ENCODE measurements around the gene SH3PXD2B.
"Not testable (repeated sequence)": the region's sequence is repeated elsewhere in the genome, so short reads cannot be mapped to it uniquely, and the experiment has no call there.

Gene SH3PXD2B

GRCh38 chr5:172485511-172486202 is 31.3 kb upstream of the SH3PXD2B start:
- no peak for DNase-seq (ENCODE audit: low read depth, low spot score)

DNA sequence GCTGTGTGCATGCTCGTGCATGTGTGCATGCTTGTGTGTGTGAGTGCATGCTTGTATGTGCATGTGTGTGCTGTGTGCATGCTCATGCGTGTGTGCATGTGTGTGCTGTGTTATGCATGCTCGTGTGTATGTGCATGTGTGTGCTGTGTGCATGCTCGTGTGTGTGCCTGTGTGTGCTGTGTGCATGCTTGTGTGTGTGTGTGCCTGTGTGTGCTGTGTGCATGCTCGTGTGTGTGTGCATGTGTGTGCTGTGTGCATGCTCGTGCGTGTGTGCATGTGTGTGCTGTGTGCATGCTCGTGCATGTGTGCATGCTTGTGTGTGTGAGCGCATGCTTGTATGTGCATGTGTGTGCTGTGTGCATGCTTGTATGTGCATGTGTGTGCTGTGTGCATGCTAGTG is 30.3 kb upstream of the SH3PXD2B start:
- no peak for DNase-seq (ENCODE audit: low read depth, low spot score)

DNA sequence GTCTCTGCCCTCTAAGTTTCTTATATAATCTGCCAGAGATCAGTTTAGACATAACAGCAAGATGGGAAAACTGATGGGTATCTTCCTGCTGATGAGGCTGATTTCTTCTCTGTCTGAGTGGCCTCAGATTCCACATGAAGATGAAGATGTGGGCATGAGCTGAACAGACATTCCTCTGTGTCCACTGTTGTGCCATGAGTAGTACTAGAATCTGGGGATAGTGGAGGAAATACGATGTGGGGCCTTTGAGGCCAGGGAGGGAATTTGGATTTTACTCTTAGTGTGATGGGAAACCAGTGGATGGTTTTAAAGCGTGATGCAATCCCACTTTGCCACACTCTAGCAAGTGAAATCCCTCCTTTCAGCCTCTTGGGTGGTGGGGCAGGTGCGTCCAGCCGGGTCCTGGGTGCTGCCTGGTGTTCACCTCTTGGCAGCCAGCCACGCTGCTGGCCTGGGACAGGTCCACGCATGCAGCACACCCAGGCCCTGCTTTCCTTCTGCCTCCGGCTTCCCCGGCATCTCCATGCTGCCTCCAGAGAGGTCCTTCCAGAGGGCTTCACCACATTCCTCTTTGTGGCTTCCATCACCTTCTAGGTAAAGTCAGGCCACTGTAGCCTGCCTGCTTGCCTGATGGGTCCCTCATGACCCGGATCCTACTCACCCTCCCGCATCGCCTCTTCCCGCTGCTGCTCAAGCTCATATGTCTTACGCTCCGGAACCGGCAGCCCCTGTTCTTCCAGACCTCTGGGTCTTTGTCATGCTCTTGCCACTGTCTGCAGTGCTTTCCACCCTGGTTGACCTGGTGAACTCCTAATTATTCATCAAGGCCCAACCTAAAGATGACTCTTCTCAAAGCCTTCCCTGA is 28.1 kb upstream of the SH3PXD2B start:
- no peak for DNase-seq (ENCODE audit: low read depth, low spot score)

GRCh38 chr5:172481011-172481800 is 26.9 kb upstream of the SH3PXD2B start:
- no peak for DNase-seq (ENCODE audit: low read depth, low spot score)

GRCh38 chr5:172479784-172480115 is 25.4 kb upstream of the SH3PXD2B start:
- DNase-seq (ENCODE audit: low read depth, low spot score) = no peak

DNA sequence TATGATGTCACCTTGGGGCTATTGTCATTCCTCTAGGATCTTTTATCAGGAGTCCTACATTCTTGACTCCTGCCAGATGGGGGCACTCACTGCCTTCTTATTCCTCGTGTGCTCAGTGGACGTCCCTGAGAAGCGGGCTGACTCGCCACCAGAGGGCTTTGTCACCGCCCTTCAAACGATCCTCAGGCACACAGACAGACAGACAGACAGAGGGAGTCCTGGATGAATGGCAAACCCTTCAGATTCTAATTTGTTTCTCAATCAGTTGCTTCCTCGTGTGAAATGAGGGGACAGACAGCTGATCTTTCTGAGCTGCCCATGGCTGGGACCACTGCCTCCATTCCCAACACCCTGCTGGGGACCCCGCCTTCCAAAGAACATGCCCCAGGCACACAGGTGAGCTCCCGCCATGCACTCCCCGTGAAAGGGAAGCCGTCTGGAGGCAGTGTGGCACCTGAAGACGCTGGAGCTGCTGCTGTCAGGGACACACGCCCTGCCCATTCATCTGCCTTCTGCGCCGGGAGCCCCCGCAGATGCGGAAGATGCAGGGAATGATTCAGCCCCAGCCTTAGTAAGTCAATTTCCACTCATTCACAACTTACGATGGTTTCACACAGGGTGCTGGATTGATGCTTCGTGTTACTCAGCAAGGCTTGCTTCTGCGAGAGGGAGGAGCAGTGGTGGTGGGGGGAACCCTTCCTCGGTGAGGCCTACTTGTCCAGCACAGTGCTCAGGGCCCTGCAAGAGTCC is 24.9 kb upstream of the SH3PXD2B start:
- peak; percentile 94 for DNase-seq (ENCODE audit: low read depth, low spot score)

DNA sequence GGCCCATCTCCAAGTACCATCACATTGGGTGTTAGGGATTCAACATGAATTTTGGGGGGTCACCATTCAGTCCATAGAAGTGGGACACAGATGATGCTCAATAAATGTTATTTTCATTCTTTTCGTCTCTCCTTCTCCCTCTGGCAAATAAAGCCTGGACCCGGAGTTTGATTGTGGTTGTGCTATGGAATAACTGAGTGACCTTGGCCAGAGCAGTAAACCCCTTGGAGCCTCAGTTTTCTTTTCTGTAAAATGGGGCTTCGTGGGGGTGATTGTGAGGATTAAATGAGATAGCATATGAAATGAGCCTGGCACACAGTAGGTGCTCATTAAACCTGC is 24.3 kb upstream of the SH3PXD2B start:
- not testable (repeated sequence) for DNase-seq (ENCODE audit: low read depth, low spot score)

DNA sequence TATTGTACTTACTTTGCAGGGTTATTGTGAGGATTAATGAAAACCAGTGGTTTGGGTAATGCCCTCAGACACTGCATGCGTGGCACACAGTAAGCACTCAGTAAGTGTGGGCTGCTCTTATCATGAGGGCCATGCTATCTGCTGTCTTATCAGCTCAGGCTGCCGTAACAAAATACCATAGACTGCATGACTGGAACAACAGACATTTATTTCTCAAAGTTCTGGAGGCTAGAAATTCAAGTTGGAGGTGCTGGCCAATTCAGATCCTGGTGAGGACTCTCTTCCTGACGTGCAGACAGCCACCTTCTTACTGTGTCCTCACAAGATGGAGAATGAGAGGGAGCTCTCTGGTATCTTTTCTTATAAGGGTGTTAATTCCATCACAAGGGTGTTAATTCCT is 23.9 kb upstream of the SH3PXD2B start:
- no peak for DNase-seq (ENCODE audit: low read depth, low spot score)

- DNase-seq (ENCODE audit: low read depth, low spot score) = peak; percentile 49
These were observed 23.1 kb upstream of the SH3PXD2B start for GRCh38 chr5:172477466-172477865.

DNA sequence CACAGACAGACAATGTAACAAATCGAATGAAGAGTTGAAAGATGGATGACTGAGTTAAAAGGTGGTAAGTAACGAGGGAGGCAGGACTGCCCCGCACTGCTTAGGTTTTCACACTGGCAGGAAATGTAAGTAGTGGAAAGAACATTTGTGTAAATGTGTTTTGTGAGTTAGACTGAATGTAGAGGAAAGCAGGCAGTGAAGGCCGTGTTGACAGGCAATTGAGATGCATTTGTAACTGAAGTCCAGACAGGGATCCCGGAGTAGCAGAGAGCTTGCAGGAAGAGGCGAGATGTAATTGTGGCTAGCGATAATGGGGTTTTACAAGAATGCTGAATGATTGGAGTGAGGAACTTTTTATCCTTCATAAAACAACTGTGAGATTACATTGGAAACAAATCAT is 20.0 kb upstream of the SH3PXD2B start:
- no peak for DNase-seq (ENCODE audit: low read depth, low spot score)

- DNase-seq (ENCODE audit: low read depth, low spot score) = no peak
These were observed 19.1 kb upstream of the SH3PXD2B start for GRCh38 chr5:172473427-172473826.

- DNase-seq (ENCODE audit: low read depth, low spot score) = no peak
These were observed 15.4 kb upstream of the SH3PXD2B start for GRCh38 chr5:172469697-172470096.

GRCh38 chr5:172466062-172466461 is 11.7 kb upstream of the SH3PXD2B start:
- no peak for DNase-seq (ENCODE audit: low read depth, low spot score)

- no peak for DNase-seq (ENCODE audit: low read depth, low spot score)
These were observed 8.7 kb upstream of the SH3PXD2B start for GRCh38 chr5:172463031-172463430.

DNA sequence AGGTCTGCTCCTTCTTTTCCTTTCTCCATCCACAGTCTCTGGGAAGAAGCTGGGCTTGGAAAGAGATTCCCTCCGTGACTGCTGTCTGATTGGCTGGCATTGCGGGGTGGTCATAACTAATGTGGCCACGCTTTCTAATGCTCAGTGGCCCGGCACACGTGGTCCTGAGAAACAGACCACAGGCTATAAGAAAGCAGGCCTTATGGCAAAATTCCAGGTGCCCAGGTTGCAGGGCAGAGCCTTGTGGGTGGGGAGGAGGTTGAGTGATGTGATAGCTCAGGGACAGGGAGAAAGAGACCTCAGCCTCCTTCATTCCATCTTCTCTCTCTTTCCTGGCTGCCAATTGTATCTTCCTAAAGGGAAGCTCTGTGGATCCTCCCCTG is 5.4 kb upstream of the SH3PXD2B start:
- no peak for DNase-seq (ENCODE audit: low read depth, low spot score)

DNA sequence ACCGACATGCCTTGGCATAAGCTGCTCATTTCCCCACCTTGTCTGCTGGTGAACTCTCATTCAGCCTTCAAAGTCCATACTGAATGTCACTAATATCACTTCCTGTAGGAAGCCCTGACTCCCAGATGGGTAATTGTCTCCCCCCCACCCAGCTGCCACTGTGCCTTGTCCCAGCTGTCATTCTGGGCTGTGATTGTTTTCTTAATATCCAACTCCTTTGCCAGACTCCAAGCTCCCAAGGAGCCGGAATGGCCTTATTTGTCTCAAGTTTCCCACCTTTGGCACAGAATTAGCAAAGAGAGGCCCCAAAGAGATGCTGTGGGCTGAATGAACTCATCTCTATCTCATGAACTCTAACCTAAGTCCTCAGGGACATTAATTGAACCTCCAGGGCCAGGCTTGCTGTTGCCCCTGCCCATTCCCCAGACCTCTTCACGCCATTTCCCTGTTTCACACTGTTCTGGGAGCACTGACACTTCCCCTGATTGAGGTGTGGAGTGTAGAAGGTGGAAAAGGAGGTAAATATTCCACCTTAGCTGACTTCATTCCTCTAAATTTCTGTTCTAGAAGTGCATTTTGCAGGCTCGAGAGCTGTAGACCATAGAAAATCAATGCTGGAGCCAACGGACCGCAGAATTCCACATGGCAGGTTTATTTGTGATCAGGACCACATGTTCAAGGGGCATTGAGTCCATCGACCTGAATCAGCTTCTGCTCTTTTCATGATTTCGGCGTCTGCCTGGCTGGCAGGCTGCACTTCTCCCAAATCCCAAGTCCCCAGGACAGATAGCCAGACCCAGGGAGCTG is 4.9 kb upstream of the SH3PXD2B start:
- DNase-seq (ENCODE audit: low read depth, low spot score) = no peak

GRCh38 chr5:172456076-172456722 is 1.9 kb upstream of the SH3PXD2B start:
- no peak for DNase-seq (ENCODE audit: low read depth, low spot score)

- peak; percentile 81 for DNase-seq (ENCODE audit: low read depth, low spot score)
These were observed 1.3 kb upstream of the SH3PXD2B start for GRCh38 chr5:172455511-172456061.

DNA sequence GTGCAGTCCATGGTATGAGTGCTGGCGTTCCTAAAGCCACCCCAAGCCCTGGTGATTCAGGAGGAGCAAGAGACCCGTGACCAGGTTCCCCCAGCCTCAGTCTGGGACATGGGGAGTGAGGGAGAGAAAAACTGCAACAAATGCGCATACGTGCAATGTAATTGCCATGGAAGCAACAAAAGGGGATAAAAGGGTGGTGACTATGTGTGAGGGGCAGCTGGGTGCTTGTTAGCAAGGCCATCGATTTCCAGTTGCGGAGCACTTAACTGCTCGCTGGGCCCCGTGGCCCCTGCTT is 709 bp upstream of the SH3PXD2B start:
- peak; percentile 80 for DNase-seq (ENCODE audit: low read depth, low spot score)

DNA sequence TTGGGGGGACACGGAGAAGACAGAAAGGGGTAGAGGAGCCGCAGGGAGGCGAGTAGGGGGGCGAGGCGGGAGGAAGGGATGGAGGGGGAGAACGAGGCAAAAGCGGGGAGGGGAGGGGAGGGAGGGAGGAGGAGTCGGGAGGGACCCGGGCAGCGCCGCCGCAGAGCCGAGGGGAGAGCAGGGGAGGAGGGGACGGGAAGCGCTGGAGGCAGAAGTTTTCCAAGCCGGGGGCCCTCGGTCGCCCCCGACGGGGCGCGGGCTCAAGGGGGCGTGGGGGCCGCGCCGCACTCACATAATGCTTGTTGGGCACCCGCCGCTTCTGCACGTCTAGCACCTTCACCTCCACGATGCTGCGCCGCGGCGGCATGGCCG is 353 bp downstream of the SH3PXD2B start:
- DNase-seq (ENCODE audit: low read depth, low spot score) = peak; percentile 47

Measured in ELF-1 (cell line).